GM19043 (cell line): Measurements from ENCODE around the gene DNAAF1.

Experiments used
- ATAC-seq: cut with Tn5 transposase; IDR thresholded peaks from one replicate; pipeline ENCODE4 v1.9.1; 2021; ENCODE audit warnings: low read depth; ENCODE audit not compliant: unreplicated experiment

The DNAAF1 gene

DNA sequence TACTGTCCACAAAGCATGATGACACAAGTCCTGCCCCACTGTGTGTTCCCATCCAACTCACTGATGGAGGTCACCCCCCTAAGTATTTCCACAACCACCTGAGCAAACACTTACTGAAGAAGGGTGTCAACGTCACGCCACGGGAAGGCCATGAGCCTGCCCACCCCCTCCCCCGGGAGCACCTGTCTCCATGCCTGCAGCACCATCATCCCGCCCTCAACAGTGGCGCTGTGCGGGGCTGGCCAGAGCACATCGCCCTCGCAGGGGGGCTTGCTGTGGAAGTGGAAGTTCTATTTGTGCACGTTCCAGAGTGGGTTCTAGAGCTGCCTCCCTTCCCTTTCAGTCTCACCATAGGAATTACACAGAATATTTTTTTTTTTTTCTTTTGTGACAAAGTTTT is 24.1 kb upstream of the DNAAF1 start:
- no peak for ATAC-seq

DNA sequence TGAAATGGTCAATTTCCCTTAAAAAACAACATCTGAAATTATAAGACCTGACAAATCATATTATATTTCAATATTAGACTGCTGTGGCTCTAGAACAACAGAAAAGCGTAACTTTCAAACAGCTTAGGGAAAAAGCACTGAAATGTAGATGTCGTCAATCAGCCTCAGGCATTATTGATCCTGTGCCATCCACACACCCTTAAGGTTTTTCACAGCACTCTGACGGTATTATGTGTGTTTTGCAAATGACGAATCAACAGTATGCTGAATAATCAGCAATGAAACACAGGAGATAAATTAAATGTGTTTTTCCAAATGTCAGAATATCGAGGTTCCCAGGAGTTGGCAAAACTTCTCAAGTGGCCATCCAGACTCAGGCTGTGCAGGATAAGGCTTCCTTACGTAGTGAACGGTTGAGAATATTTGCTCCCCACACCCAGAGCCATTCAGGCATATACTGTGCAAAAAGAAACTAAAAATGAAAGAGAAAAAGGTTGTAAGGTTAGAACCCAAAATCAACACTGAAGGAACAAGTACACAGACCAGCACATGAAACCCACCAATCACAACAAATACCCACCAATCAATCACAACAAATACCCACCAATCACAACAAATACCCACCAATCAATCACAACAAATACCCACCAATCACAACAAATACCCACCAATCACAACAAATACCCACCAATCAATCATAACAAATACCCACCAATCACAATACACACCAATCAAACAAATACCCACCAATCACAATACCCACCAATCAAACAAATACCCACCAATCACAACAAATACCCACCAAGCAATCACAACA is 20.6 kb upstream of the DNAAF1 start:
- no peak for ATAC-seq

- ATAC-seq: no peak
Measured at GRCh38 chr16:84131117-84131516, 14.0 kb upstream of the DNAAF1 start.

GRCh38 chr16:84132527-84133285 is 12.4 kb upstream of the DNAAF1 start:
- no peak for ATAC-seq

DNA sequence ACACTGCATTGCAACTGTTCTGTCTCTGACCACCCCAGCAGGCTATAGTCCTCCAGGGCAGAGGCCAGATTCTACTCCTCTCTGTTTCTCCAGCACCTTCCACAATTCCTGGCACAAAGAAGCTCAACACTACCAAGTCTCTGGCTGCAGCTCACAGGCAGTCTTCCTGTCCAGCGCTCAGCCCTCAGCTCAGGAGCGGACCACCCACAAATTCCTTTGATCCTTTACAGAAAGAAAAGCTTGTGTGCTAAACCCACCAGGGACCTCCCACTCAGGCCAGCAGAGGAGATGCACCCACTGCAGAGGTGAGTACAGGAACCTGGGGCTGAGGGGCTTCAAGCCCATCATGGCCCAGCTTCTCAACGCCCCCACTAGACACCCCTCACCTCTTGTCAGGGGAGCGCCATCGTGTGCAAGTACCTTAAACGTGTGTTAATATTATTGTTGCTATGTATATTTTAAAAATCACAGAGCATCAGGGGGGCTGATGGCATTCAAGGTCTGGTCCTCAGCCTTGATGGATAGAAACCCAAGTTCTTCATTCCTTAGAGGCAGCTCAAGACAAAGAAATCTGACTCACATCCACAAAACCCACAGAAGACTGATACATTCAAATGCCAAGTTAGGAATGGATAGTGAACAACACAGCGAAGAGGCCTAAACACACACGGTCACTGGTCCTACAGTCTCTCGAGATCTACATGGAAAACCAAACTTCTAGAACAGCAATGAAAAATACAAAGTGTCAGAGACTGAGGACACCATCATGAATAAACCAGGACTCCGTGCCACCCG is 8.6 kb upstream of the DNAAF1 start:
- no peak for ATAC-seq

GRCh38 chr16:84137287-84137686 is 7.8 kb upstream of the DNAAF1 start:
- no peak for ATAC-seq

DNA sequence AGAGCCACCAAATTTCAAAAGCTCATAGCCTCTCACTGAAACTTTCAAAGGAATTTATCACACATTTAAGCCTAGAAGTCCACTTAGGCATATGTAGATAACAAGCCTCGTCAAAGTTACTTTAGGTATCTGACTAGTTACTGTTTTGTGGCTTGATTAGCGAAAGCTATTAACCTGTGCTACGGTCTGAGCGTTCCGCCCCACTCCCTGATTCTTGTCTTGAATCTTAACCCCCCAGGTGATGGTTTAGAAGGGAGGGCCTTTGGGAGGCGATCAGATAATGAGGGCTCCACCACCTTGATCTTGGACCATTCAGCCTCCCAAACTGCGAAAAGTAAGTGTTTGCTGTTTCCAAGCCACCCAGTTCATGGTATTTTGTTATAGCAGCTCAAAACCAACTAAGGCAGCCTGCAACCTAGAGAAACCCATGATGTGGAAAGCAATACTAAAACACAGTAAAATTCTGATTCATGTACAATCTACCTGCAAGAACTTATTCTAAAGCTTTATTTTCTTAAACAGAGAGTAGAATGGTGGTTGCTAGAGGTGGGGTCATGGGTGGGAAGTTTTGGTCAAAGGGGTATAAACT is 7.2 kb upstream of the DNAAF1 start:
- ATAC-seq: no peak

GRCh38 chr16:84138500-84138823 is 6.6 kb upstream of the DNAAF1 start:
- ATAC-seq: no peak

DNA sequence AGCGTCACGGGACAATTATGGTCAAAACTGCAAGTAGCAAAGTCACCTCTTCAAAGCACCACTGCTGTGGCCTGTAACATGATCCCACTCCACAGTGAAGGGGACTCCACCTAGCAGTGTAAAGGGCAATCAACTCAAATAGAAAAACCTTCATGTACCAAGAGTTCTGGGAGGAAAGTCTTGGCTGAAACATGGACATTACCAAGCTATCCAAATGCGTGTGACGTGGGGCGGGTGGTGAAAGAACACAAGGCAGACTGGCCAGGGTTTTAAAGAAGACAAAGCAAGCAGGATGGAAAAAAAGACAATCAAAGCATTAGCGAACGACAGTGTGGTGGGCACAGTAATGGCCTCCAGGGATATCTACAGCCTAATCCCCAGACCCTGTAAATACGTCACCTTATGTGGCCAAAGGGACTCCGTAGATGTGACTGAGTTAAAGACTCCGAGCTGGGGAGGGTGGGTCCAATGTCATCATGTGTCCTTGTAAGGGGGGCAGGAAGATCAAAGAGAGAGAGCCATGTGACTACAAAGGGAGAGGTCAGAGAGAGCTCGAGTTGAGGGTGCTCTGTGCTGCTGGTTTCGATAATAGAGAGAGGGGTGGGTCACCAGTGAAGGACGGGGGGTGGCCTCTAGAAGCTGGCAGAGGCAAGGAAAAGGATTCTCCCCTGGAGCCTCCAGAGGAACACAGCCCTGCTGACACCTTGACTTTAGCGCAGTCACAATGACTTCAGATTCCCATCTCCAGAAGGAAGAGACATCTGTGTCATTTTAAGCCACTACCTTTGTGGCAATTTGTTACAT is 6.1 kb upstream of the DNAAF1 start:
- ATAC-seq: peak; percentile 73

- ATAC-seq: no peak
Measured at GRCh38 chr16:84139628-84140258, 5.4 kb upstream of the DNAAF1 start.

GRCh38 chr16:84141143-84141670 is 3.9 kb upstream of the DNAAF1 start:
- no peak for ATAC-seq

DNA sequence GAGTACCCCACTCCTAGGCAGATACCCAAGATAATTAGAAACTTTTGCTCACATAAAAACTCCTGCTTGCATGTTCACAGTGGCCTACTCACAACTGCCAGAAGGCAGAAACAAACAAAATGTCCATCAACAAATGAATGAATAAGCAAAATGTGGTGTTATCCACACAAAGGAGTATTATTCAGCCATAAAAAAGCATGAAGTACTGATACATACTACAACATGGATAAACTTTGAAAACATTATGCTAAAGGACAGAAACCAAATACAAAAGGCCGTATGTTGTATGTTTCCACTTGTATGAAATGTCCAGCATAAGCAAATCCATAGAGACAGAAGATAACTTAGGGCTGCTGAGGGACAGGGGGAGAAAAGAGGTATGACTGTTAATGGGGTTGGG is 2.0 kb upstream of the DNAAF1 start:
- ATAC-seq: no peak

- ATAC-seq: no peak
Measured at GRCh38 chr16:84143784-84144199, 1.3 kb upstream of the DNAAF1 start.

- no peak for ATAC-seq
Measured at GRCh38 chr16:84144209-84144858, 774 bp upstream of the DNAAF1 start.

- ATAC-seq: no peak
Measured at GRCh38 chr16:84150926-84151325, 5.8 kb downstream of the DNAAF1 start.

GRCh38 chr16:84153660-84154214 is 8.6 kb downstream of the DNAAF1 start:
- ATAC-seq: no peak

- no peak for ATAC-seq
Measured at GRCh38 chr16:84155226-84155625, 10.1 kb downstream of the DNAAF1 start.

- no peak for ATAC-seq
Measured at GRCh38 chr16:84155771-84156170, 10.7 kb downstream of the DNAAF1 start.

GRCh38 chr16:84156342-84156784 is 11.3 kb downstream of the DNAAF1 start:
- ATAC-seq: no peak
